Measurements from ENCODE around the gene UBE4A.

UBE4A gene

DNA sequence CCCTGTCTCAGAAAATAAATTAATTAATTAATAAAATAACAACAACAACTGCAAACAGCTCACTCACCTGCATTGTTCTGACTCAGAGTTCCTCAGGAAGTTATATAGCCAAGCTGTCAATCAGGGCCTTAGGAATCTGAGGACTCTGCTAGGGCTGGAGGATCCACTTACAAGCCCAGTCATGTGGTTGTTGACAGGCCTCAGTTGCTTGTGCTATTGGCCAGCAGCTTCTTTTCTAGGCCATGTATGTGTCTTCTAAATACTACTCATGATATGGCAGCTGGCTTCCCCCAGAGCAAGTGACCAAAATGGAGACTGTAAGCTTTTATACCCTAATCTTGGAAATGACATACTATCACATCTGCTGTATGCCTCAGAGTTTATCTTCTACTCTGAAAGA is 21.2 kb downstream of the UBE4A start:
- H3K4me1 ChIP-seq (ENCODE audit: control insufficient read depth in 1 of 2, insufficient read depth in 2 of 2, low read length in 2 of 2): no peaks in the 10 kb centered on the region
- no peaks in the 10 kb centered on the region for H3K9me3 ChIP-seq (ENCODE audit: insufficient read depth, low read depth, low read length)
- H3K9ac ChIP-seq (ENCODE audit: low read length): no peak overlapping the region
- no peak overlapping the region for H3K18ac ChIP-seq (ENCODE audit: low read length)
- H2AK5ac ChIP-seq (ENCODE audit: low read length): no peak overlapping the region
- DNase-seq: no peak
- no peak overlapping the region for H3K23ac ChIP-seq (ENCODE audit: low read length)
- H2BK12ac ChIP-seq (ENCODE audit: low read length): no peak overlapping the region
- no peak overlapping the region for H3K4ac ChIP-seq (ENCODE audit: low read depth, low read length)
- H3K36me3 ChIP-seq (ENCODE audit: control insufficient read depth in 1 of 2, insufficient read depth in 2 of 2, low read length in 2 of 2): peaks cover 13 to 40% of the 10 kb centered on the region in 2 experiments
- no peak overlapping the region for H3K14ac ChIP-seq (ENCODE audit: low read length)
- no peak overlapping the region for H2AFZ ChIP-seq (ENCODE audit: insufficient read depth, low read length, poor library complexity)
- H3K27me3 ChIP-seq (ENCODE audit: insufficient read depth, low read length): no peaks in the 10 kb centered on the region
- H3K4me3 ChIP-seq (ENCODE audit: low read depth, low read length): no peak overlapping the region
- H4K8ac ChIP-seq (ENCODE audit: low read depth, low read length): no peak overlapping the region
- H3K79me2 ChIP-seq (ENCODE audit: control insufficient read depth, insufficient read depth, low read length, poor library complexity): no peaks in the 10 kb centered on the region
- H3K4me2 ChIP-seq (ENCODE audit: low read length): no peak overlapping the region
- no peak overlapping the region for H4K91ac ChIP-seq (ENCODE audit: low read depth, low read length)
- H2BK120ac ChIP-seq (ENCODE audit: insufficient read depth, low read length, poor library complexity): no peak overlapping the region
- H3K79me1 ChIP-seq (ENCODE audit: low read length): no peaks in the 10 kb centered on the region
- H2BK5ac ChIP-seq (ENCODE audit: low read depth, low read length, poor library complexity): no peak overlapping the region
- no peak overlapping the region for H3K27ac ChIP-seq (ENCODE audit: low read depth, low read length)
- no peak overlapping the region for H4K12ac ChIP-seq (ENCODE audit: low read depth, low read length)

GRCh38 chr11:118382954-118383353 is 23.6 kb downstream of the UBE4A start:
- Histone ChIP-seq H3K4me2 (ENCODE audit: low read length) (no peak overlapping the region), H3K4ac (ENCODE audit: low read depth, low read length) (no peak overlapping the region), H3K4me1 (ENCODE audit: control insufficient read depth in 1 of 2, insufficient read depth in 2 of 2, low read length in 2 of 2) (no peaks in the 10 kb centered on the region), H3K14ac (ENCODE audit: low read length) (no peak overlapping the region), H3K36me3 (ENCODE audit: control insufficient read depth in 1 of 2, insufficient read depth in 2 of 2, low read length in 2 of 2) (peaks cover 8 to 38% of the 10 kb centered on the region in 2 experiments), H3K79me2 (ENCODE audit: control insufficient read depth, insufficient read depth, low read length, poor library complexity) (no peaks in the 10 kb centered on the region), H4K91ac (ENCODE audit: low read depth, low read length) (no peak overlapping the region), H3K27ac (ENCODE audit: low read depth, low read length) (no peak overlapping the region), H2BK12ac (ENCODE audit: low read length) (no peak overlapping the region), H3K27me3 (ENCODE audit: insufficient read depth, low read length) (no peaks in the 10 kb centered on the region), H3K9ac (ENCODE audit: low read length) (no peak overlapping the region), H2BK5ac (ENCODE audit: low read depth, low read length, poor library complexity) (no peak overlapping the region), H3K79me1 (ENCODE audit: low read length) (no peaks in the 10 kb centered on the region), H2BK120ac (ENCODE audit: insufficient read depth, low read length, poor library complexity) (no peak overlapping the region), H3K4me3 (ENCODE audit: low read depth, low read length) (no peak overlapping the region), H4K12ac (ENCODE audit: low read depth, low read length) (no peak overlapping the region), H3K23ac (ENCODE audit: low read length) (no peak overlapping the region), H3K18ac (ENCODE audit: low read length) (no peak overlapping the region), H2AFZ (ENCODE audit: insufficient read depth, low read length, poor library complexity) (no peak overlapping the region), H4K8ac (ENCODE audit: low read depth, low read length) (no peak overlapping the region), H2AK5ac (ENCODE audit: low read length) (no peak overlapping the region), H3K9me3 (ENCODE audit: insufficient read depth, low read depth, low read length) (no peaks in the 10 kb centered on the region)
- DNase-seq: no peak
- no CpG with 5 or more reads among the region's 3 CpGs for WGBS (ENCODE audit: extremely low coverage, insufficient coverage, insufficient read length)

DNA sequence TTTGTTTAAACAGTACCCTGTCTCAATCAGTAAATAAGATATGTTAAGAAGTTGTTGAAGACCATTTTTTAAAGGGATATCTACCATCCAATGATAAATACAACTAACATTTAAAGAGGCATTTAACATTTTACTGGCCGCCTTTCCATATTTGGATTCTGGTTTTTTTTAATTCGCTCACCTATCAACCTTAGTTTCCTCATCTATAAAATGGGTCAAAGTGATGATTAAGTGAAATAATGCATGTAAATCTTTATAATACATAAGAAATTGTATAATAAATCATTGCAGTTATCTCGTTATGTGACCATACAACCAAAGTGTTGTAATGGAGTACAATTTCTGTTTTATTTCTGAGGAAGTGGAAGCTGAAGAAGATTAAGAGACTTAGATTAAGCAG is 24.3 kb downstream of the UBE4A start:
- H3K9me3 ChIP-seq (ENCODE audit: insufficient read depth, low read depth, low read length): no peaks in the 10 kb centered on the region
- H3K4ac ChIP-seq (ENCODE audit: low read depth, low read length): no peak overlapping the region
- H3K27ac ChIP-seq (ENCODE audit: low read depth, low read length): no peak overlapping the region
- no peak overlapping the region for H4K12ac ChIP-seq (ENCODE audit: low read depth, low read length)
- H3K4me1 ChIP-seq (ENCODE audit: control insufficient read depth in 1 of 2, insufficient read depth in 2 of 2, low read length in 2 of 2): no peaks in the 10 kb centered on the region
- H3K79me1 ChIP-seq (ENCODE audit: low read length): no peaks in the 10 kb centered on the region
- no peak for DNase-seq
- H3K14ac ChIP-seq (ENCODE audit: low read length): no peak overlapping the region
- no peak overlapping the region for H4K91ac ChIP-seq (ENCODE audit: low read depth, low read length)
- no peak overlapping the region for H3K18ac ChIP-seq (ENCODE audit: low read length)
- H2BK120ac ChIP-seq (ENCODE audit: insufficient read depth, low read length, poor library complexity): no peak overlapping the region
- no peak overlapping the region for H2AFZ ChIP-seq (ENCODE audit: insufficient read depth, low read length, poor library complexity)
- no peaks in the 10 kb centered on the region for H3K79me2 ChIP-seq (ENCODE audit: control insufficient read depth, insufficient read depth, low read length, poor library complexity)
- no peak overlapping the region for H3K4me3 ChIP-seq (ENCODE audit: low read depth, low read length)
- no peak overlapping the region for H3K4me2 ChIP-seq (ENCODE audit: low read length)
- no peak overlapping the region for H4K8ac ChIP-seq (ENCODE audit: low read depth, low read length)
- H3K23ac ChIP-seq (ENCODE audit: low read length): no peak overlapping the region
- H3K36me3 ChIP-seq (ENCODE audit: control insufficient read depth in 1 of 2, insufficient read depth in 2 of 2, low read length in 2 of 2): peaks cover 10 to 42% of the 10 kb centered on the region in 2 experiments
- H2BK12ac ChIP-seq (ENCODE audit: low read length): no peak overlapping the region
- H2AK5ac ChIP-seq (ENCODE audit: low read length): no peak overlapping the region
- WGBS (ENCODE audit: extremely low coverage, insufficient coverage, insufficient read length): no CpG with 5 or more reads among the region's 3 CpGs
- no peak overlapping the region for H2BK5ac ChIP-seq (ENCODE audit: low read depth, low read length, poor library complexity)
- H3K9ac ChIP-seq (ENCODE audit: low read length): no peak overlapping the region
- H3K27me3 ChIP-seq (ENCODE audit: insufficient read depth, low read length): no peaks in the 10 kb centered on the region

- Histone ChIP-seq H2AFZ (ENCODE audit: insufficient read depth, low read length, poor library complexity) (no peak overlapping the region), H3K27ac (ENCODE audit: low read depth, low read length) (no peak overlapping the region), H3K4me2 (ENCODE audit: low read length) (no peak overlapping the region), H3K79me2 (ENCODE audit: control insufficient read depth, insufficient read depth, low read length, poor library complexity) (peaks cover 2% of the 10 kb centered on the region), H3K4ac (ENCODE audit: low read depth, low read length) (no peak overlapping the region), H4K91ac (ENCODE audit: low read depth, low read length) (no peak overlapping the region), H2AK5ac (ENCODE audit: low read length) (no peak overlapping the region), H2BK5ac (ENCODE audit: low read depth, low read length, poor library complexity) (no peak overlapping the region), H3K18ac (ENCODE audit: low read length) (no peak overlapping the region), H3K4me1 (ENCODE audit: control insufficient read depth in 1 of 2, insufficient read depth in 2 of 2, low read length in 2 of 2) (peaks cover 0 to 2% of the 10 kb centered on the region in 2 experiments), H3K79me1 (ENCODE audit: low read length) (peaks cover 2% of the 10 kb centered on the region), H3K9me3 (ENCODE audit: insufficient read depth, low read depth, low read length) (no peaks in the 10 kb centered on the region), H2BK12ac (ENCODE audit: low read length) (no peak overlapping the region), H3K4me3 (ENCODE audit: low read depth, low read length) (no peak overlapping the region), H2BK120ac (ENCODE audit: insufficient read depth, low read length, poor library complexity) (no peak overlapping the region), H4K12ac (ENCODE audit: low read depth, low read length) (no peak overlapping the region), H3K27me3 (ENCODE audit: insufficient read depth, low read length) (no peaks in the 10 kb centered on the region), H4K8ac (ENCODE audit: low read depth, low read length) (no peak overlapping the region), H3K9ac (ENCODE audit: low read length) (no peak overlapping the region), H3K14ac (ENCODE audit: low read length) (no peak overlapping the region), H3K23ac (ENCODE audit: low read length) (no peak overlapping the region), H3K36me3 (ENCODE audit: control insufficient read depth in 1 of 2, insufficient read depth in 2 of 2, low read length in 2 of 2) (peaks cover 20 to 26% of the 10 kb centered on the region in 2 experiments)
- DNase-seq: no peak
- no CpG with 5 or more reads among the region's 6 CpGs for WGBS (ENCODE audit: extremely low coverage, insufficient coverage, insufficient read length)
Measured at GRCh38 chr11:118396097-118396501, 36.7 kb downstream of the UBE4A start.
